HUES64 (cell line): Measurements from ENCODE around the gene DUSP28.

Experiments
- H3K27ac ChIP-seq: 2 replicates; pipeline ENCODE4 v1.7.0; 2013; ENCODE audit warnings: low read depth, low read length, inconsistent platforms
- H3K27me3 ChIP-seq: 2 replicates; pipeline ENCODE4 v1.6.1; 2013; ENCODE audit warnings: mild to moderate bottlenecking, low read length; ENCODE audit not compliant: insufficient read depth
- H3K36me3 ChIP-seq: 2 replicates; pipeline ENCODE4 v1.6.1; 2013; ENCODE audit warnings: mild to moderate bottlenecking, low read length; ENCODE audit not compliant: insufficient read depth
- H3K4me1 ChIP-seq: 2 replicates; pipeline ENCODE4 v1.6.1; 2013; ENCODE audit warnings: mild to moderate bottlenecking, low read length, moderate library complexity; ENCODE audit not compliant: insufficient read depth
- H3K4me3 ChIP-seq: 2 replicates; pipeline ENCODE4 v1.5.1; 2013; ENCODE audit warnings: mild to moderate bottlenecking, low read length, moderate library complexity
- H3K9ac ChIP-seq: 2 replicates; pipeline ENCODE4 v1.6.1; 2013; ENCODE audit warnings: mild to moderate bottlenecking, low read depth, low read length
- H3K9me3 ChIP-seq: 2 replicates; pipeline ENCODE4 v1.6.1; 2013; ENCODE audit warnings: low read depth, low read length; ENCODE audit not compliant: insufficient read depth
- WGBS: fragments of 150-250, 120-280 bp; methylation state at CpG from one replicate; pipeline ENCODE4 v1.1.7; 2013; ENCODE audit warnings: missing lambda C conversion rate; 5-methylcytosine and 5-hydroxymethylcytosine counted together

The DUSP28 gene

GRCh38 chr2:240576036-240576435 is 15.9 kb downstream of the DUSP28 start:
- 86% methylated on average over 6 of the region's 6 CpGs for WGBS
- Histone ChIP-seq H3K9me3 (no peaks in the 10 kb centered on the region), H3K27me3 (no peaks in the 10 kb centered on the region), H3K36me3 (no peaks in the 10 kb centered on the region), H3K4me1 (no peaks in the 10 kb centered on the region), H3K4me3 (no peak overlapping the region), H3K27ac (no peak overlapping the region), H3K9ac (no peak overlapping the region)

GRCh38 chr2:240576436-240577205 is 16.5 kb downstream of the DUSP28 start:
- no peak overlapping the region for H3K9ac ChIP-seq
- no peaks in the 10 kb centered on the region for H3K27me3 ChIP-seq
- 96% methylated on average over 32 of the region's 32 CpGs for WGBS
- no peak overlapping the region for H3K4me3 ChIP-seq
- no peaks in the 10 kb centered on the region for H3K4me1 ChIP-seq
- no peaks in the 10 kb centered on the region for H3K36me3 ChIP-seq
- H3K27ac ChIP-seq, result no peak overlapping the region
- no peaks in the 10 kb centered on the region for H3K9me3 ChIP-seq

GRCh38 chr2:240577281-240578109 is 17.3 kb downstream of the DUSP28 start:
- no peaks in the 10 kb centered on the region for H3K36me3 ChIP-seq

GRCh38 chr2:240578110-240578450 is 17.9 kb downstream of the DUSP28 start:
- H3K9me3 ChIP-seq, result no peaks in the 10 kb centered on the region
- no peak overlapping the region for H3K4me3 ChIP-seq
- H3K9ac ChIP-seq, result no peak overlapping the region
- no peaks in the 10 kb centered on the region for H3K4me1 ChIP-seq
- H3K27me3 ChIP-seq, result no peaks in the 10 kb centered on the region
- 96% methylated on average over 9 of the region's 9 CpGs for WGBS
- no peaks in the 10 kb centered on the region for H3K36me3 ChIP-seq
- H3K27ac ChIP-seq, result no peak overlapping the region

More at GRCh38 chr2:240577281-240578109, 17.3 kb downstream of the DUSP28 start:
- 93% methylated on average over 26 of the region's 26 CpGs for WGBS
- Histone ChIP-seq H3K9ac (no peak overlapping the region), H3K27ac (no peak overlapping the region), H3K9me3 (no peaks in the 10 kb centered on the region), H3K27me3 (no peaks in the 10 kb centered on the region), H3K4me1 (no peaks in the 10 kb centered on the region), H3K4me3 (no peak overlapping the region)

- no peaks in the 10 kb centered on the region for H3K36me3 ChIP-seq
These were observed 18.3 kb downstream of the DUSP28 start for GRCh38 chr2:240578488-240578887.

GRCh38 chr2:240579071-240579762 is 19.1 kb downstream of the DUSP28 start:
- Histone ChIP-seq H3K4me3 (no peak overlapping the region), H3K36me3 (no peaks in the 10 kb centered on the region), H3K9me3 (no peaks in the 10 kb centered on the region), H3K27ac (no peak overlapping the region), H3K9ac (no peak overlapping the region), H3K4me1 (no peaks in the 10 kb centered on the region), H3K27me3 (no peaks in the 10 kb centered on the region)
- 93% methylated on average over 12 of the region's 12 CpGs for WGBS

More at GRCh38 chr2:240578488-240578887, 18.3 kb downstream of the DUSP28 start:
- no peak overlapping the region for H3K9ac ChIP-seq
- H3K27ac ChIP-seq, result no peak overlapping the region
- no peak overlapping the region for H3K4me3 ChIP-seq
- H3K4me1 ChIP-seq, result no peaks in the 10 kb centered on the region
- no peaks in the 10 kb centered on the region for H3K27me3 ChIP-seq
- no peaks in the 10 kb centered on the region for H3K9me3 ChIP-seq
- WGBS, result 93% methylated on average over 8 of the region's 8 CpGs

- Histone ChIP-seq H3K36me3 (no peaks in the 10 kb centered on the region), H3K4me3 (no peak overlapping the region), H3K4me1 (peaks cover 7% of the 10 kb centered on the region), H3K27ac (no peak overlapping the region), H3K9ac (no peak overlapping the region), H3K9me3 (no peaks in the 10 kb centered on the region), H3K27me3 (no peaks in the 10 kb centered on the region)
- 84% methylated on average over 27 of the region's 27 CpGs for WGBS
These were observed 19.8 kb downstream of the DUSP28 start for GRCh38 chr2:240579771-240580614.

GRCh38 chr2:240581811-240582210 is 21.7 kb downstream of the DUSP28 start:
- 61% methylated on average over 5 of the region's 5 CpGs for WGBS
- Histone ChIP-seq H3K27me3 (no peaks in the 10 kb centered on the region), H3K27ac (no peak overlapping the region), H3K4me1 (peaks cover 9% of the 10 kb centered on the region), H3K9ac (no peak overlapping the region), H3K9me3 (no peaks in the 10 kb centered on the region), H3K4me3 (no peak overlapping the region), H3K36me3 (no peaks in the 10 kb centered on the region)

GRCh38 chr2:240582781-240583180 is 22.6 kb downstream of the DUSP28 start:
- Histone ChIP-seq H3K27ac (no peak overlapping the region), H3K4me3 (no peak overlapping the region), H3K4me1 (peaks cover 13% of the 10 kb centered on the region), H3K36me3 (no peaks in the 10 kb centered on the region), H3K27me3 (no peaks in the 10 kb centered on the region), H3K9me3 (no peaks in the 10 kb centered on the region), H3K9ac (no peak overlapping the region)
- 87% methylated on average over 3 of the region's 3 CpGs for WGBS

- Histone ChIP-seq H3K9ac (no peak overlapping the region; the same call in 1 of the 2 replicates), H3K9me3 (no peaks in the 10 kb centered on the region), H3K27me3 (no peaks in the 10 kb centered on the region), H3K4me1 (peaks cover 13% of the 10 kb centered on the region), H3K36me3 (no peaks in the 10 kb centered on the region), H3K27ac (no peak overlapping the region), H3K4me3 (no peak overlapping the region)
- 95% methylated on average over 4 of the region's 4 CpGs for WGBS
These were observed 23.6 kb downstream of the DUSP28 start for GRCh38 chr2:240583774-240584173.
